K562 (cell line): ENCODE measurements around the gene ZNF574. TPM values are rescaled to one million over a fixed set of nuclear protein-coding genes. Genes with fewer than 3 reads are reported as not detected.

Source experiments
- ATAC-seq: fragments of 200-7000 bp; cut with Tn5 transposase; 3 replicates; pipeline ENCODE4 v1.9.1; 2020; ENCODE audit warnings: moderate library complexity
- BruUV-seq: library from RNA; stranded (reverse); fragments of 400-500 nt; replicated peaks from 2 replicates; lab custom pipeline; 2021; lab: Mats Ljungman, UMichigan
- CTCF ChIA-PET: fragments of 300-600 bp; formaldehyde crosslinking; extraction: SDS; loops from one replicate; lab custom pipeline; 2021; ENCODE audit warnings: low intra/inter-chr PET ratio; lab: Yijun Ruan, JAX
- POLR2A ChIA-PET: fragments of 300-600, 350-650 bp; sonication (Branson Sonifier 250); formaldehyde crosslinking; extraction: SDS; loops from one replicate; lab custom pipeline; 2021; ENCODE audit warnings: antibody characterized with exemption, inconsistent platforms; lab: Yijun Ruan, JAX
- DNase-seq, 4 experiments: peaks; one replicate each; pipeline versions ENCODE4 v3.0.0 to v3.0.0-alpha.2; 2011 to 2018; ENCODE audit warnings: low spot score in 3 of 4, mixed read lengths in 3 of 4; ENCODE audit errors: extremely low read depth in 1 of 4
- FAIRE-seq: peaks from 2 replicates; lab custom pipeline; 2011; peaks lifted over from hg19 to GRCh38; lab: Jason Lieb, UNC
- H2AFZ ChIP-seq: 2 replicates; pipeline ENCODE4 v1.6.0; 2011; ENCODE audit warnings: low read depth, low read length, control low read depth, inconsistent platforms
- H3K27ac ChIP-seq: fragments of 200-600 bp; 3 replicates; pipeline ENCODE4 v1.8.0; 2011; ENCODE audit warnings: low read depth, mild to moderate bottlenecking, control low read depth, inconsistent platforms, low read length, moderate library complexity, mixed read lengths; ENCODE audit errors: extremely low read depth
- H3K27me3 ChIP-seq, 2 experiments: fragments of 300-600 bp in 1 of 2; 2 replicates in 1 of 2; 3 replicates in 1 of 2; pipeline versions ENCODE4 v1.6.0 to v1.8.0; 2011; ENCODE audit warnings: inconsistent platforms in 2 of 2, low read length in 2 of 2, mild to moderate bottlenecking in 1 of 2, mixed read lengths in 1 of 2, moderate library complexity in 1 of 2; ENCODE audit not compliant: control insufficient read depth in 2 of 2, insufficient read depth in 2 of 2
- H3K36me3 ChIP-seq: fragments of 300-600 bp; 3 replicates; pipeline ENCODE4 v1.8.0; 2011; ENCODE audit warnings: mild to moderate bottlenecking, low read length, inconsistent platforms; ENCODE audit not compliant: control insufficient read depth, insufficient read depth
- H3K4me1 ChIP-seq, 2 experiments: fragments of 200-600 bp in 1 of 2; replicated peaks in 1 of 2; 2 replicates in 1 of 2; 3 replicates in 1 of 2; pipeline versions ENCODE4 v1.5.1 to v1.8.0; 2011; ENCODE audit warnings: inconsistent platforms in 2 of 2, low read length in 2 of 2, mild to moderate bottlenecking in 1 of 2, mixed read lengths in 1 of 2, moderate library complexity in 1 of 2; ENCODE audit not compliant: control insufficient read depth in 2 of 2, insufficient read depth in 2 of 2
- H3K4me2 ChIP-seq: 2 replicates; pipeline ENCODE4 v1.6.1; 2011; ENCODE audit warnings: low read length, control low read depth, inconsistent platforms, mixed read lengths; ENCODE audit not compliant: insufficient read depth
- H3K4me3 ChIP-seq: fragments of 200-600 bp; sonication (generic), shearing (Covaris generic); 2 replicates; pipeline ENCODE4 v1.5.1; 2016; ENCODE audit warnings: control low read depth, inconsistent platforms
- H3K79me2 ChIP-seq: fragments of 200-600 bp; 3 replicates; pipeline ENCODE4 v1.8.0; 2011; ENCODE audit warnings: low read length, inconsistent platforms; ENCODE audit not compliant: control insufficient read depth, insufficient read depth
- H3K9ac ChIP-seq, 2 experiments: 2 replicates each; pipeline versions ENCODE4 v1.6.0 to v1.6.1; 2011; ENCODE audit warnings: low read depth in 2 of 2, low read length in 2 of 2, control low read depth in 1 of 2, inconsistent platforms in 1 of 2, mild to moderate bottlenecking in 1 of 2, mixed read lengths in 1 of 2; ENCODE audit not compliant: insufficient read depth in 1 of 2
- H3K9me1 ChIP-seq: one replicate; pipeline ENCODE4 v1.6.0; 2011; ENCODE audit warnings: inconsistent platforms, mild to moderate bottlenecking, low read length, moderate library complexity; ENCODE audit not compliant: control insufficient read depth, insufficient read depth
- H3K9me3 ChIP-seq: replicated peaks from 2 replicates; pipeline ENCODE4 v1.5.1; 2011; ENCODE audit warnings: low read depth, low read length, inconsistent platforms; ENCODE audit not compliant: control insufficient read depth, insufficient read depth
- H4K20me1 ChIP-seq: replicated peaks from 2 replicates; pipeline ENCODE4 v1.6.1; 2011; ENCODE audit warnings: low read length, inconsistent platforms, mixed read lengths; ENCODE audit not compliant: control insufficient read depth, insufficient read depth
- ARNT ChIP-seq, 2 experiments: fragments of 450-650 bp; IDR thresholded peaks; 2 replicates each; pipeline ENCODE4 v1.6.1; 2016; ENCODE audit warnings: mild to moderate bottlenecking in 1 of 2
- BDP1 ChIP-seq: IDR thresholded peaks from 3 replicates; pipeline ENCODE4 v1.6.1; 2011; ENCODE audit not compliant: insufficient read length, insufficient read depth
- CBX3 ChIP-seq, 2 experiments: IDR thresholded peaks; 1 replicate in 1 of 2; 2 replicates in 1 of 2; pipeline ENCODE4 v1.6.1; 2012; ENCODE audit warnings: inconsistent platforms in 2 of 2, low read length in 2 of 2, borderline replicate concordance in 1 of 2, control low read depth in 1 of 2
- CHD4 ChIP-seq: fragments of 200-600 bp; sonication (generic); IDR thresholded peaks from 3 replicates; pipeline ENCODE4 v1.6.1; 2012; ENCODE audit warnings: low read depth, mild to moderate bottlenecking, mixed read lengths, low read length, inconsistent platforms; ENCODE audit not compliant: insufficient read depth, insufficient replicate concordance, poor library complexity, severe bottlenecking
- CREB1 ChIP-seq, 2 experiments: sonication (generic) in 1 of 2; formaldehyde crosslinking in 1 of 2; IDR thresholded peaks; 2 replicates each; pipeline versions ENCODE4 v1.6.1 to v1.8.0; 2012 to 2022; ENCODE audit warnings: inconsistent platforms in 1 of 2, mild to moderate bottlenecking in 1 of 2, missing genetic modification reagents in 1 of 2, moderate library complexity in 1 of 2
- HNRNPK ChIP-seq: fragments of 200-400 bp; formaldehyde crosslinking; IDR thresholded peaks from one replicate; pipeline ENCODE4 v1.6.1; 2018; ENCODE audit warnings: mild to moderate bottlenecking, low read depth, low read length; ENCODE audit not compliant: poor library complexity, severe bottlenecking
- KAT2B ChIP-seq: IDR thresholded peaks from one replicate; pipeline ENCODE4 v1.6.1; 2012; ENCODE audit warnings: low read depth, mild to moderate bottlenecking, control low read depth, inconsistent platforms, low read length, moderate library complexity
- MEIS2 ChIP-seq: fragments of 450-650 bp; IDR thresholded peaks from 2 replicates; pipeline ENCODE4 v1.6.1; 2014; ENCODE audit warnings: mild to moderate bottlenecking; ENCODE audit not compliant: partially characterized antibody
- SETDB1 ChIP-seq: IDR thresholded peaks from one replicate; pipeline ENCODE4 v1.6.1; 2012; ENCODE audit warnings: low read length, control low read depth, inconsistent platforms
- SUPT5H ChIP-seq: fragments of 450-650 bp; IDR thresholded peaks from 2 replicates; pipeline ENCODE4 v1.6.1; 2016
- ZBTB12 ChIP-seq: fragments of 250-450 bp; sonication (Bioruptor Pico); IDR thresholded peaks from 2 replicates; pipeline ENCODE4 v1.4.0; 2020
- ZBTB7A ChIP-seq: IDR thresholded peaks from 2 replicates; pipeline ENCODE4 v1.6.1; 2011; ENCODE audit warnings: low read depth, mild to moderate bottlenecking, low read length, moderate library complexity, borderline replicate concordance; ENCODE audit not compliant: control insufficient read depth
- ZFPM2 ChIP-seq: fragments of 250-450 bp; sonication (Bioruptor Pico); IDR thresholded peaks from 2 replicates; pipeline ENCODE4 v1.5.1; 2022; ENCODE audit warnings: mild to moderate bottlenecking
- ZNF436 ChIP-seq: fragments of 250-450, 450-650 bp; sonication (Bioruptor Pico); formaldehyde crosslinking; IDR thresholded peaks from 2 replicates; pipeline ENCODE4 v1.7.0; 2020; ENCODE audit warnings: mild to moderate bottlenecking
- ZNF561 ChIP-seq: fragments of 450-650 bp; formaldehyde crosslinking; conservative IDR thresholded peaks from 2 replicates; pipeline ENCODE4 v1.4.0; 2020; ENCODE audit warnings: mild to moderate bottlenecking, moderate library complexity
- WGBS: fragments of 100-300 bp; shearing (Covaris generic); methylation state at CpG from one replicate; pipeline ENCODE4 v1.1.6; 2016; ENCODE audit warnings: low coverage, mixed read lengths; ENCODE audit not compliant: insufficient coverage; ENCODE audit errors: missing lambda C conversion rate; 5-methylcytosine and 5-hydroxymethylcytosine counted together
- in situ Hi-C: fragments of 300-500 bp; cut with MboI; formaldehyde crosslinking; loops from 4 replicates; pipeline ENCODE4 v1.15.0; 2018; ENCODE audit warnings: inconsistent platforms, mixed read lengths
- intact Hi-C: fragments of 100-400 bp; cut with micrococcal nuclease; formaldehyde crosslinking; loops from 2 replicates; pipeline ENCODE4 v1.14.2; 2022
- polyA plus RNA-seq, 8 experiments: library from polyadenylated mRNA; depleted of rRNA in 4 of 8; stranded (reverse) in 5 of 8; unstranded in 3 of 8; fragments of >200 nt; fragmentation: Nextera tagmentation in 2 of 8; fragmentation: Illumina TruSeq in 1 of 8; extraction: Ambion mirVana in 2 of 8; extraction: Trizol in 1 of 8; gene quantifications; 2 replicates each; pipeline versions ENCODE4 v1.2.1 to v1.2.3, GENCODE V29; 2011 to 2014; ENCODE audit warnings: inconsistent platforms in 1 of 8, missing spikeins in 1 of 8
- total RNA-seq, 7 experiments: library from RNA; depleted of rRNA in 6 of 7; stranded (reverse); fragments of >200 nt in 6 of 7; fragmentation: Illumina TruSeq in 2 of 7; extraction: Trizol in 2 of 7; gene quantifications; 2 replicates each; pipeline versions ENCODE4 v1.2.1 to v1.2.3, GENCODE V29; 2011 to 2021; ENCODE audit warnings: low replicate concordance in 1 of 7
- TF ChIP-seq, protein P1 (sequence below): IDR thresholded peaks from 2 replicates; pipeline ENCODE4 v1.6.1; 2016; ENCODE audit warnings: missing genetic modification characterization, missing compliant biosample characterization

The ZNF574 gene
- total and polyA plus RNA-seq, 9 of the 15 experiments (the other 6 are each of a cell fraction or from before 2014, with no cell fraction given): 0.24 to 20.7 (median 8.4) TPM

DNA sequence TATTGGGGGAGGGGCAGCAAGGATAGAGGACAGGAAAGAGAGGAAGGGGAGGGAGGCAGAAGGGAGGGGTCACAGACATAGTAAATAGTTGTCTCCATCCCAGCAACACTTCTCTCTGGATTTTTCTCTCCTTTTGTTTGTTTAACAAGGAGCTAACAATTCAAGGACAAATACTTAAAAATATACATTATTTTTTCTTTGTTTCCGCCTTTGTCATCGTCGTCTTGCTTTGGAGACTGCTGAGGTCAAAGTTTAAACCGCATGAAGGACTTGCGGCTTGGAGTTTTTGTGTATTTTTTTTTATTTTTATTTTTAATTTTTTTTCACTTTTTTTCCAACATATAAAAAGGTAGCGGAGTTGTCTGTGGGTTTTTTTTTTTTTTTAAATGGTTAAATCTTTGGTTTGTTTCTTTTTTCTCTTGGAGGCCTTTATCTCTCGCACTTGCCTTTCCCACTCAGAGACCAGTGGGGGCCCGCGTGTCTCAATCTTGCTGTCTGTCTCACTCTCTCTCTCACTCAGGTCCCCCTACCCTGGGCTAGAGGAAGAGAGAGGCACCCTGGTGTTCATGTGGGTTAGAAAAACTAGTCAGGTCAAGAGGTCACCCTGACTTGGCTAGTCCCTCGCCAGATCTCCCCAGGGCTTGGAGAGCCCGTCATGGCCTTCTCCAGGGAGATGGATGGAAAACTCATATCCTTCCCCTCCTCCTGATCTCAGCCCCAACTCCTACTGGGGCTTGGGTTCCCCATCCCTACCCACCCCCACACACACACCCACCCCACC, 11.0 kb downstream of the ZNF574 start (continued):
- TF ChIP-seq, protein P1, sequence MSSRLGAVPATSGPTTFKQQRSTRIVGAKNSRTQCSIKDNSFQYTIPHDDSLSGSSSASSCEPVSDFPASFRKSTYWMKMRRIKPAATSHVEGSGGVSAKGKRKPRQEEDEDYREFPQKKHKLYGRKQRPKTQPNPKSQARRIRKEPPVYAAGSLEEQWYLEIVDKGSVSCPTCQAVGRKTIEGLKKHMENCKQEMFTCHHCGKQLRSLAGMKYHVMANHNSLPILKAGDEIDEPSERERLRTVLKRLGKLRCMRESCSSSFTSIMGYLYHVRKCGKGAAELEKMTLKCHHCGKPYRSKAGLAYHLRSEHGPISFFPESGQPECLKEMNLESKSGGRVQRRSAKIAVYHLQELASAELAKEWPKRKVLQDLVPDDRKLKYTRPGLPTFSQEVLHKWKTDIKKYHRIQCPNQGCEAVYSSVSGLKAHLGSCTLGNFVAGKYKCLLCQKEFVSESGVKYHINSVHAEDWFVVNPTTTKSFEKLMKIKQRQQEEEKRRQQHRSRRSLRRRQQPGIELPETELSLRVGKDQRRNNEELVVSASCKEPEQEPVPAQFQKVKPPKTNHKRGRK: 0 out of 2 replicates have a peak, but pooled peaks have one; percentile 30
- peak; percentile 46; the same call in 1 of the 2 replicates for TF ChIP-seq ZBTB7A
- TF ChIP-seq, all 486 proteins: peak for 7

- no peaks in the 10 kb centered on the region for H3K79me2 ChIP-seq
- H3K4me2 ChIP-seq: no peak overlapping the region
- H4K20me1 ChIP-seq: no peaks in the 10 kb centered on the region
- no peaks in the 10 kb centered on the region for H3K9me1 ChIP-seq
- no peak overlapping the region for H3K27ac ChIP-seq
- BruUV-seq: no TSS peak
- no peak overlapping the region for H3K9ac ChIP-seq
- H3K36me3 ChIP-seq: no peaks in the 10 kb centered on the region
- ATAC-seq (no peak), DNase-seq (no peak), FAIRE-seq (no peak)
- no peak overlapping the region for H2AFZ ChIP-seq
- 63% methylated on average over 15 of the region's 18 CpGs for WGBS
- H3K4me1 ChIP-seq: peaks cover 7 to 19% of the 10 kb centered on the region in 2 experiments; a peak in 4 of 5 replicates
- H3K27me3 ChIP-seq: no peaks in the 10 kb centered on the region
- intact Hi-C loops: no loop called here
- H3K9me3 ChIP-seq: no peaks in the 10 kb centered on the region
- POLR2A ChIA-PET: no interaction called here
- no peak overlapping the region for H3K4me3 ChIP-seq
- in situ Hi-C loops: no loop called here
- CTCF ChIA-PET: no interaction called here
- no peak for TF ChIP-seq CREB1 (IDR thresholded peaks at IDR 0.05)
- no peak for TF ChIP-seq CREB1 (CRISPR knock-in tag; IDR thresholded peaks at IDR 0.05)
- TF ChIP-seq CHD4: no peak
- no peak for TF ChIP-seq BDP1
- TF ChIP-seq KAT2B: no peak
- TF ChIP-seq CBX3 (IDR thresholded peaks at IDR 0.05; ENCODE audit: borderline replicate concordance in 1 of 2, low read length in 2 of 2): no peak
- no peak for TF ChIP-seq SETDB1
- no peak for TF ChIP-seq HNRNPK
- no peak for TF ChIP-seq ZFPM2 (CRISPR knock-in tag)
- no peak for TF ChIP-seq SUPT5H
- no peak for TF ChIP-seq ZNF436 (CRISPR knock-in tag)
- TF ChIP-seq ZNF561: no peak
- no peak for TF ChIP-seq ZBTB12 (CRISPR knock-in tag)
- no peak for TF ChIP-seq MEIS2
- TF ChIP-seq ARNT (IDR thresholded peaks at IDR 0.05): no peak
Measured at GRCh38 chr19:42088471-42089190, 12.7 kb downstream of the ZNF574 start.
